ENCODE data around the gene FAM114A1. TPM values are rescaled to one million over a fixed set of nuclear protein-coding genes. Genes with fewer than 3 reads are reported as not detected.

Gene FAM114A1
- total RNA-seq, 1 donor from 2014 or later, result 7.4 TPM

DNA sequence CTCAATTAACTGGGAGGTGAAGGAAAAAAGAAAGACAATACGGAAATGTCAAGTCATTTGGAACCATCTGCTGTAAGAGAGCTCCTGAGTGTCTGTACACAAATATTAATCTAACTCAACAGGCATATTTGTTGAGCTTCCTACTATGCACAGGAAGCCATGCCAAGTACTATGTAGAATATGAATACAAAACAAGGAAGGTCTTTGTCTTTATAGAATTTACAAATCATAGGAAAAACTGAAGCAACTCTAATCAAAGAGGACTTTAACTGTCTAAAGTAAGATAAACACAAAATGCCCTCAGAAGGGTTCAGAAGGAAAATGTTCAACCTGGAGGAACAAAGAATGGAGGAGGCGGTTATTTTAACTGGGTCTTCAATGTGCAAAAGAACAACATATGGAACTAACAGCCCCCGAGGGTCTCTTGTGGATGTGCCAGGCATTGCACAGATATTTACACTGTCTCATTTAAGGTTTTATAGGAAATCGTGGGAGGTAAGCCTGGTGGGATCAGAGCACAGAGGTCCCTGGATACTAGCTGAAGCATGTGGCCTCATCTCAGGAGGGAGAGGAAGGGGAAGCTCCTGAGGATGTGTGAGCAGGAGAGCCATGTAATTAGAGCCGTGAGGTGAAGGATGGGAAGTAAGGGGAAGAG lies 5.8 kb downstream of the FAM114A1 start:
- Histone ChIP-seq H3K4me1 (no peaks in the 10 kb centered on the region), H3K4me3 (no peak overlapping the region), H3K27me3 (peaks cover 11% of the 10 kb centered on the region), H3K4me2 (no peak overlapping the region), H3K9ac (no peak overlapping the region), H3K36me3 (no peaks in the 10 kb centered on the region), H3F3A (ENCODE audit: low read depth) (peaks cover 3% of the 10 kb centered on the region), H3K27ac (no peak overlapping the region), H3K9me3 (ENCODE audit: low read depth) (no peaks in the 10 kb centered on the region), H2AFZ (replicated peaks) (no peak overlapping the region), H4K20me1 (ENCODE audit: low read depth) (no peaks in the 10 kb centered on the region), H3K79me2 (ENCODE audit: low read depth) (no peaks in the 10 kb centered on the region)
- Mint-ChIP-seq H3K27ac (no peak overlapping the region), H3K27me3 (ENCODE audit: insufficient read depth, low read depth) (peaks cover under 1% of the 10 kb centered on the region), H3K4me3 (no peak overlapping the region), H3K9me3 (no peaks in the 10 kb centered on the region), H3K4me1 (peaks cover 3% of the 10 kb centered on the region), H3K36me3 (peaks cover 4% of the 10 kb centered on the region)
- DNase-seq (ENCODE audit: low spot score), result no peak
- TF ChIP-seq, protein P1, sequence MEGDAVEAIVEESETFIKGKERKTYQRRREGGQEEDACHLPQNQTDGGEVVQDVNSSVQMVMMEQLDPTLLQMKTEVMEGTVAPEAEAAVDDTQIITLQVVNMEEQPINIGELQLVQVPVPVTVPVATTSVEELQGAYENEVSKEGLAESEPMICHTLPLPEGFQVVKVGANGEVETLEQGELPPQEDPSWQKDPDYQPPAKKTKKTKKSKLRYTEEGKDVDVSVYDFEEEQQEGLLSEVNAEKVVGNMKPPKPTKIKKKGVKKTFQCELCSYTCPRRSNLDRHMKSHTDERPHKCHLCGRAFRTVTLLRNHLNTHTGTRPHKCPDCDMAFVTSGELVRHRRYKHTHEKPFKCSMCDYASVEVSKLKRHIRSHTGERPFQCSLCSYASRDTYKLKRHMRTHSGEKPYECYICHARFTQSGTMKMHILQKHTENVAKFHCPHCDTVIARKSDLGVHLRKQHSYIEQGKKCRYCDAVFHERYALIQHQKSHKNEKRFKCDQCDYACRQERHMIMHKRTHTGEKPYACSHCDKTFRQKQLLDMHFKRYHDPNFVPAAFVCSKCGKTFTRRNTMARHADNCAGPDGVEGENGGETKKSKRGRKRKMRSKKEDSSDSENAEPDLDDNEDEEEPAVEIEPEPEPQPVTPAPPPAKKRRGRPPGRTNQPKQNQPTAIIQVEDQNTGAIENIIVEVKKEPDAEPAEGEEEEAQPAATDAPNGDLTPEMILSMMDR (IDR thresholded peaks at IDR 0.05), result peak; percentile 37
- TF ChIP-seq EZH2 (IDR thresholded peaks at IDR 0.05), result no peak

DNA sequence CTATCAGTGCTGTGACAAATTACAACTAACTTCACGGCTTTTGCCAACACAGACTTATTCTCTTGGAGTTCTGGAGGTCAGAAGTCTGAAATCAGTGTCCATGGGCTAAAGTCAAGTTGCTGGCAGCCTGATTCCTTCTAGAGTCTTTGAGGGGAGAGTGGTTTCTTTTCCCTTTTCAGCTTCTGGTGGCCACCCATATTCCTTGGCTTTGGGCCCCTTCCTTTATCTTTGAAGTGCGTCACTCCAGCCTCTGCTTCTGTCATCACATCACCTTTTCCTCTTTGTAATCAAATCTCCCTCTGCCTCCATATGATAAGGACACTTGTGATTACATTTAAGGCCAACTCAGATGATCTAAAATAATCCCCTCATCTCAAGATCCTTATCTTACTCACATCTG lies 9.0 kb downstream of the FAM114A1 start:
- H3K9ac ChIP-seq, result no peak overlapping the region
- H4K20me1 ChIP-seq (ENCODE audit: low read depth), result no peaks in the 10 kb centered on the region
- H3K4me2 ChIP-seq, result no peak overlapping the region
- no peak overlapping the region for H3K27ac ChIP-seq
- Mint-ChIP-seq H3K9me3 (no peaks in the 10 kb centered on the region), H3K4me3 (no peak overlapping the region), H3K27ac (no peak overlapping the region), H3K27me3 (ENCODE audit: insufficient read depth, low read depth) (no peaks in the 10 kb centered on the region), H3K4me1 (no peaks in the 10 kb centered on the region), H3K36me3 (peaks cover 4% of the 10 kb centered on the region)
- H3K79me2 ChIP-seq (ENCODE audit: low read depth), result no peaks in the 10 kb centered on the region
- H3F3A ChIP-seq (ENCODE audit: low read depth), result no peaks in the 10 kb centered on the region
- H3K36me3 ChIP-seq, result no peaks in the 10 kb centered on the region
- no peak overlapping the region for H2AFZ ChIP-seq (replicated peaks)
- no peak for DNase-seq (ENCODE audit: low spot score)
- no peak for TF ChIP-seq EZH2phosphoT487 (IDR thresholded peaks at IDR 0.05)
- TF ChIP-seq EZH2 (IDR thresholded peaks at IDR 0.05), result no peak
- TF ChIP-seq, protein P1 (IDR thresholded peaks at IDR 0.05), result no peak
- H3K9me3 ChIP-seq (ENCODE audit: low read depth), result no peaks in the 10 kb centered on the region
- H3K27me3 ChIP-seq, result no peaks in the 10 kb centered on the region
- no peak overlapping the region for H3K4me3 ChIP-seq
- no peaks in the 10 kb centered on the region for H3K4me1 ChIP-seq

DNA sequence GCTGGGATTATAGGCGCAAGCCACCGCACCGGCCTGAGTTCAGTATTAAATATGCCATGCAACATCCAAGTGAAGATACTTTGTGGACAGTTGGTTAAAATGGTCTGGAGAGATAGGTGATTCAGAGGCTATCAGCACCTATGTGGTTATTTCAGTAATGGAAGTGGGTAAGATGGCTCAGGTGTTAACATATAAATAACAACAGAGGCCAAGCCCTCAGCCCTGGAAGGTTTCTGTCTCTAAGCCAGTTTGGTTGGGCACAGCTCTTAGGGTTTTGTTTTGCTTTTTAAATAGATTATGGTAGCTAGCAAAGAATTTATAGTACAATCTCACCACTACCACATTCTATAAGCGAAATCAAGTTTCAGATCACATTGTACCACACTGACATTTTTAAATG lies 16.6 kb downstream of the FAM114A1 start:
- H3K79me2 ChIP-seq (ENCODE audit: low read depth), result no peaks in the 10 kb centered on the region
- DNase-seq (ENCODE audit: low spot score), result no peak
- H3F3A ChIP-seq (ENCODE audit: low read depth), result no peaks in the 10 kb centered on the region
- H3K9me3 Mint-ChIP-seq, result no peaks in the 10 kb centered on the region
- TF ChIP-seq, protein P1 (IDR thresholded peaks at IDR 0.05), result no peak
- TF ChIP-seq EZH2phosphoT487 (IDR thresholded peaks at IDR 0.05) (no peak), EZH2 (IDR thresholded peaks at IDR 0.05) (no peak)
- no peak overlapping the region for H3K9ac ChIP-seq
- no peaks in the 10 kb centered on the region for H3K36me3 Mint-ChIP-seq
- H2AFZ ChIP-seq (replicated peaks), result no peak overlapping the region
- H4K20me1 ChIP-seq (ENCODE audit: low read depth), result no peaks in the 10 kb centered on the region
- no peak overlapping the region for H3K27ac Mint-ChIP-seq
- no peak overlapping the region for H3K4me3 Mint-ChIP-seq
- no peak overlapping the region for H3K4me3 ChIP-seq
- no peaks in the 10 kb centered on the region for H3K36me3 ChIP-seq
- no peaks in the 10 kb centered on the region for H3K9me3 ChIP-seq (ENCODE audit: low read depth)
- no peak overlapping the region for H3K4me2 ChIP-seq
- no peak overlapping the region for H3K27ac ChIP-seq
- H3K27me3 ChIP-seq, result no peaks in the 10 kb centered on the region
- no peaks in the 10 kb centered on the region for H3K4me1 ChIP-seq
- no peaks in the 10 kb centered on the region for H3K27me3 Mint-ChIP-seq (ENCODE audit: insufficient read depth, low read depth)
- no peaks in the 10 kb centered on the region for H3K4me1 Mint-ChIP-seq

Measured in neural progenitor cell (in vitro differentiated cells).